HG03095 (cell line): ENCODE measurements around the gene ATP6V1F.
A peak's percentile ranks its signal among the peaks of the same experiment; 100 is the strongest.

ENCODE experiments used
- ATAC-seq: cut with Tn5 transposase; IDR thresholded peaks from one replicate; pipeline ENCODE4 v1.9.1; 2021; ENCODE audit warnings: moderate library complexity; ENCODE audit not compliant: unreplicated experiment

ATP6V1F gene

GRCh38 chr7:128867842-128868623, 5.4 kb downstream of the ATP6V1F start:
- ATAC-seq, result no peak

- no peak for ATAC-seq
These were observed 6.0 kb downstream of the ATP6V1F start for GRCh38 chr7:128868624-128869137.

GRCh38 chr7:128869138-128869943, 6.7 kb downstream of the ATP6V1F start:
- ATAC-seq, result peak; percentile 55

- peak; percentile 18 for ATAC-seq
These were observed 7.3 kb downstream of the ATP6V1F start for GRCh38 chr7:128869944-128870285.

- no peak for ATAC-seq
These were observed 8.4 kb downstream of the ATP6V1F start for GRCh38 chr7:128871050-128871449.

GRCh38 chr7:128872394-128872824, 9.8 kb downstream of the ATP6V1F start:
- ATAC-seq, result no peak

- no peak for ATAC-seq
These were observed 10.6 kb downstream of the ATP6V1F start for GRCh38 chr7:128873234-128873633.

GRCh38 chr7:128874140-128875031, 11.7 kb downstream of the ATP6V1F start:
- no peak for ATAC-seq

- ATAC-seq, result no peak
These were observed 12.9 kb downstream of the ATP6V1F start for GRCh38 chr7:128875523-128875948.

GRCh38 chr7:128876127-128876526, 13.5 kb downstream of the ATP6V1F start:
- ATAC-seq, result no peak

- no peak for ATAC-seq
These were observed 13.9 kb downstream of the ATP6V1F start for GRCh38 chr7:128876586-128876977.

GRCh38 chr7:128876978-128877755, 14.5 kb downstream of the ATP6V1F start:
- no peak for ATAC-seq

- no peak for ATAC-seq
These were observed 15.1 kb downstream of the ATP6V1F start for GRCh38 chr7:128877756-128878120.

- no peak for ATAC-seq
These were observed 15.8 kb downstream of the ATP6V1F start for GRCh38 chr7:128878226-128879105.

- ATAC-seq, result no peak
These were observed 16.8 kb downstream of the ATP6V1F start for GRCh38 chr7:128879461-128879938.

GRCh38 chr7:128879939-128880746, 17.5 kb downstream of the ATP6V1F start:
- no peak for ATAC-seq

- ATAC-seq, result no peak
These were observed 18.3 kb downstream of the ATP6V1F start for GRCh38 chr7:128880791-128881457.
